K562 (cell line): ENCODE measurements around the gene AP3B2. TPM values are rescaled to one million over a fixed set of nuclear protein-coding genes. Genes with fewer than 3 reads are reported as not detected.

Experiments used
- ATF3 ChIP-seq, 2 experiments: fragments of 450-650 bp in 1 of 2; sonication (generic) in 1 of 2; formaldehyde crosslinking in 1 of 2; IDR thresholded peaks in 1 of 2; conservative IDR thresholded peaks in 1 of 2; 2 replicates each; pipeline versions ENCODE4 v1.6.1 to v1.8.1; 2016 to 2023; ENCODE audit warnings: mild to moderate bottlenecking in 2 of 2, moderate library complexity in 2 of 2, inconsistent platforms in 1 of 2, missing genetic modification reagents in 1 of 2
- BCOR ChIP-seq: fragments of 450-650 bp; IDR thresholded peaks from 2 replicates; pipeline ENCODE4 v1.6.1; 2016
- CBFA2T2 ChIP-seq: fragments of 450-650 bp; conservative IDR thresholded peaks from 2 replicates; pipeline ENCODE4 v1.6.1; 2017; ENCODE audit warnings: mild to moderate bottlenecking
- CREBBP ChIP-seq: IDR thresholded peaks from one replicate; pipeline ENCODE4 v1.6.1; 2012; ENCODE audit warnings: low read depth, mild to moderate bottlenecking, control low read depth, inconsistent platforms, low read length
- CSDE1 ChIP-seq, 2 experiments: fragments of 450-650 bp; IDR thresholded peaks; 2 replicates each; pipeline ENCODE4 v1.6.1; 2016; ENCODE audit warnings: mild to moderate bottlenecking in 1 of 2
- GATA2 ChIP-seq: sonication (generic); formaldehyde crosslinking; IDR thresholded peaks from 2 replicates; pipeline ENCODE4 v1.4.0; 2020; ENCODE audit warnings: mild to moderate bottlenecking, missing genetic modification reagents
- GATAD2B ChIP-seq: fragments of 450-650 bp; IDR thresholded peaks from 2 replicates; pipeline ENCODE4 v1.6.1; 2017; ENCODE audit warnings: mild to moderate bottlenecking, borderline replicate concordance
- HNRNPK ChIP-seq: fragments of 200-400 bp; formaldehyde crosslinking; IDR thresholded peaks from one replicate; pipeline ENCODE4 v1.6.1; 2018; ENCODE audit warnings: mild to moderate bottlenecking, low read depth, low read length; ENCODE audit not compliant: poor library complexity, severe bottlenecking
- HNRNPLL ChIP-seq: fragments of 200-400 bp; formaldehyde crosslinking; IDR thresholded peaks from 2 replicates; pipeline ENCODE4 v1.6.1; 2017; ENCODE audit warnings: low read length, low read depth, mild to moderate bottlenecking; ENCODE audit not compliant: poor library complexity, severe bottlenecking
- JUN ChIP-seq, 2 experiments: sonication (generic) in 1 of 2; formaldehyde crosslinking in 1 of 2; IDR thresholded peaks; 2 replicates each; pipeline versions ENCODE4 v1.6.1 to v1.8.0; 2012 to 2022; ENCODE audit warnings: borderline replicate concordance in 2 of 2, mild to moderate bottlenecking in 2 of 2, improper control_type of control experiment in 1 of 2, low read depth in 1 of 2, low read length in 1 of 2, missing genetic modification reagents in 1 of 2
- POLR2G ChIP-seq: fragments of 200-400 bp; formaldehyde crosslinking; IDR thresholded peaks from 2 replicates; pipeline ENCODE4 v1.6.1; 2017; ENCODE audit warnings: low read depth, mild to moderate bottlenecking, antibody characterized with exemption, low read length, moderate library complexity
- POLR3A ChIP-seq: IDR thresholded peaks from 2 replicates; pipeline ENCODE4 v1.6.1; 2011; ENCODE audit warnings: borderline replicate concordance, mild to moderate bottlenecking, moderate library complexity; ENCODE audit not compliant: insufficient read length, insufficient read depth; ENCODE audit errors: extremely low read depth
- SNAPC5 ChIP-seq: fragments of 250-450 bp; sonication (Bioruptor Pico); IDR thresholded peaks from 2 replicates; pipeline ENCODE4 v1.8.0; 2021; ENCODE audit warnings: moderate library complexity, mild to moderate bottlenecking, inconsistent platforms
- STAT5A ChIP-seq: IDR thresholded peaks from 2 replicates; pipeline ENCODE4 v1.6.1; 2012; ENCODE audit warnings: low read length, inconsistent platforms, borderline replicate concordance
- USF2 ChIP-seq: sonication (generic); formaldehyde crosslinking; IDR thresholded peaks from 2 replicates; pipeline ENCODE4 v1.5.0; 2020; ENCODE audit warnings: missing genetic modification reagents
- ZNF146 ChIP-seq: IDR thresholded peaks from one replicate; pipeline ENCODE4 v1.6.1; 2018; ENCODE audit warnings: missing compliant biosample characterization; ENCODE audit not compliant: unreplicated experiment
- ZNF274 ChIP-seq: IDR thresholded peaks from 2 replicates; pipeline ENCODE4 v1.6.1; 2011; ENCODE audit warnings: low read depth, mild to moderate bottlenecking, low read length, moderate library complexity, borderline replicate concordance
- ZNF384 ChIP-seq: IDR thresholded peaks from 2 replicates; pipeline ENCODE4 v1.6.1; 2012; ENCODE audit warnings: low read depth, low read length, improper control_type of control experiment
- ZNF766 ChIP-seq: fragments of 200-800 bp; sonication (Bioruptor generic); conservative IDR thresholded peaks from 2 replicates; pipeline ENCODE4 v1.6.1; 2016; ENCODE audit warnings: missing genetic modification characterization, missing compliant biosample characterization
- ZNF785 ChIP-seq: fragments of 250-450 bp; sonication (Bioruptor Pico); IDR thresholded peaks from 2 replicates; pipeline ENCODE4 v1.4.0; 2020; ENCODE audit warnings: mild to moderate bottlenecking
- polyA plus RNA-seq, 8 experiments: library from polyadenylated mRNA; depleted of rRNA in 4 of 8; stranded (reverse) in 5 of 8; unstranded in 3 of 8; fragments of >200 nt; fragmentation: Nextera tagmentation in 2 of 8; fragmentation: Illumina TruSeq in 1 of 8; extraction: Ambion mirVana in 2 of 8; extraction: Trizol in 1 of 8; gene quantifications; 2 replicates each; pipeline versions ENCODE4 v1.2.1 to v1.2.3, GENCODE V29; 2011 to 2014; ENCODE audit warnings: inconsistent platforms in 1 of 8, missing spikeins in 1 of 8
- total RNA-seq, 7 experiments: library from RNA; depleted of rRNA in 6 of 7; stranded (reverse); fragments of >200 nt in 6 of 7; fragmentation: Illumina TruSeq in 2 of 7; extraction: Trizol in 2 of 7; gene quantifications; 2 replicates each; pipeline versions ENCODE4 v1.2.1 to v1.2.3, GENCODE V29; 2011 to 2021; ENCODE audit warnings: low replicate concordance in 1 of 7
- TF ChIP-seq, protein P1 (sequence below): fragments of 450-650 bp; conservative IDR thresholded peaks from 2 replicates; pipeline ENCODE4 v1.6.1; 2016; ENCODE audit warnings: missing genetic modification characterization, low read depth, mild to moderate bottlenecking, missing compliant biosample characterization, moderate library complexity

Gene AP3B2
- total and polyA plus RNA-seq, 9 of the 15 experiments (the other 6 are each of a cell fraction or from before 2014, with no cell fraction given): 0.03 to 0.15 (median 0.10) TPM; not detected in 2

DNA sequence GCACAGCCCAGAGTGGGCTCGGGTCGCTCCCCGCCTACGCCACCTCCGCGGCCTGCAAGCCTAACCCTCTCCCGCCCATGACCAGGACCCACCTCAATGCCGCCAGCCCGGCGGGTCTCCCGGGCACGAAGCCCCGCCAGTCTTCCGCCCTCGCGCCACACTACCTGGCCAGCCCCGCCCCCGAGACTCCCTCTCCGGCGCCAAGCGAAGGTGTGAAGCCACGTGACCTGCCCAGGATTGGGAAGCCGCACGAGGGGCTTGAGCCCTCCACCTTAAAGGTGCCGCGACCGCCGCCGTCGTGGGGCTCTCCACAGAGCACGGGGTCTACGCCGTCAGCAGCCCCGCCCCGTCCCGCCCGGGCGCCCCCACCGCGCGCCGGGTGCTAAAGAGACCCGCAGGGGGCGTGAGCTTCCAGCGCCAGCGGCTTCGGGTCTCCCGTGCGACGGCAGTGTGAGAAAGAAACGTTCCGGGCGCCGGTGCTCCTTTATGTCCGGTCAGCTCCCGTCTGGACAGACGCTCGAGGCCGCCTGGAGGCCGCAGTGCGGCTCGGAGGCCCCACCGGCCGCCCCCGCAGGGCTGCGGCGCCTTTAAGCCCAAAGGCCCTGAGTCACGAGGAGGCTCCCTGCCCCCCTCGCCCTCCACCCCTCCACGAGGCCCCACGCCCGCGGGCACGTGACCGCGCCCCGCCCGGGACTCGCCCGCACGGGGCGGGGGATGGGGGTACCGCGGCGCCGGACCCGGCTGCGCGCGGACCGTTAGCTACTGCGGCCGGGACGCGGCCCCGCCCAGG is 62.4 kb downstream of the AP3B2 start, which contains the start of gene CPEB1 (continued):
- TF ChIP-seq HNRNPK (peak; percentile 23), STAT5A (no peak), ZNF766 (CRISPR knock-in tag) (peak; percentile 58; the same call in 1 of the 2 replicates), CSDE1 (IDR thresholded peaks at IDR 0.05) (no peak), BCOR (no peak), GATAD2B (peak; percentile 95), ZNF785 (CRISPR knock-in tag) (no peak), ZNF274 (no peak), GATA2 (CRISPR knock-in tag) (no peak), ZNF384 (no peak), HNRNPLL (no peak), CREBBP (no peak), JUN (IDR thresholded peaks at IDR 0.05; ENCODE audit: borderline replicate concordance, low read depth, low read length) (peak; percentile 27; the same call in 1 of the 2 replicates), JUN (CRISPR knock-in tag; IDR thresholded peaks at IDR 0.05; ENCODE audit: borderline replicate concordance) (no peak; the same call in 1 of the 2 replicates), CBFA2T2 (no peak; the same call in 1 of the 2 replicates), POLR2G (peak; percentile 89), POLR3A (no peak), SNAPC5 (CRISPR knock-in tag) (no peak), ZNF146 (no peak), ATF3 (IDR thresholded peaks at IDR 0.05) (no peak), ATF3 (CRISPR knock-in tag; conservative IDR thresholded peaks at IDR 0.05) (peak; percentile 71), USF2 (CRISPR knock-in tag) (peak; percentile 88)
- TF ChIP-seq, protein P1, sequence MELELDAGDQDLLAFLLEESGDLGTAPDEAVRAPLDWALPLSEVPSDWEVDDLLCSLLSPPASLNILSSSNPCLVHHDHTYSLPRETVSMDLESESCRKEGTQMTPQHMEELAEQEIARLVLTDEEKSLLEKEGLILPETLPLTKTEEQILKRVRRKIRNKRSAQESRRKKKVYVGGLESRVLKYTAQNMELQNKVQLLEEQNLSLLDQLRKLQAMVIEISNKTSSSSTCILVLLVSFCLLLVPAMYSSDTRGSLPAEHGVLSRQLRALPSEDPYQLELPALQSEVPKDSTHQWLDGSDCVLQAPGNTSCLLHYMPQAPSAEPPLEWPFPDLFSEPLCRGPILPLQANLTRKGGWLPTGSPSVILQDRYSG: no peak
